ENCODE results near the gene PIGU. TPM values are rescaled to one million over a fixed set of nuclear protein-coding genes. Genes with fewer than 3 reads are reported as not detected.

The PIGU gene
- total RNA-seq, 2 experiments from 2014 or later, result 16.6 to 27.9 TPM

GRCh38 chr20:34579191-34579978, 97.5 kb downstream of the PIGU start:
- Histone ChIP-seq H3K4me1 (ENCODE audit: insufficient read depth, low read length, poor library complexity, severe bottlenecking) (peaks cover 10% of the 10 kb centered on the region), H3K79me2 (ENCODE audit: insufficient read depth, low read depth, low read length) (no peaks in the 10 kb centered on the region), H3K4me2 (ENCODE audit: low read length) (no peak overlapping the region), H4K20me1 (ENCODE audit: insufficient read depth, low read length) (no peaks in the 10 kb centered on the region), H3K9me2 (ENCODE audit: insufficient read depth, low read length) (no peaks in the 10 kb centered on the region), H3K9me3 (ENCODE audit: low read length) (no peaks in the 10 kb centered on the region), H3K4me3 (ENCODE audit: low read depth, low read length, poor library complexity, severe bottlenecking) (no peak overlapping the region), H2AFZ (ENCODE audit: low read length) (no peak overlapping the region), H3K36me3 (ENCODE audit: insufficient read depth, low read length) (peaks cover 29% of the 10 kb centered on the region), H3K27ac (ENCODE audit: low read depth, low read length, poor library complexity, severe bottlenecking) (no peak overlapping the region)
- no TSS peak for BruUV-seq (replicated peaks)
- TF ChIP-seq EZH2phosphoT487 (IDR thresholded peaks at IDR 0.05; ENCODE audit: borderline replicate concordance, low read depth, low read length), result no peak
- TF ChIP-seq, protein P1, sequence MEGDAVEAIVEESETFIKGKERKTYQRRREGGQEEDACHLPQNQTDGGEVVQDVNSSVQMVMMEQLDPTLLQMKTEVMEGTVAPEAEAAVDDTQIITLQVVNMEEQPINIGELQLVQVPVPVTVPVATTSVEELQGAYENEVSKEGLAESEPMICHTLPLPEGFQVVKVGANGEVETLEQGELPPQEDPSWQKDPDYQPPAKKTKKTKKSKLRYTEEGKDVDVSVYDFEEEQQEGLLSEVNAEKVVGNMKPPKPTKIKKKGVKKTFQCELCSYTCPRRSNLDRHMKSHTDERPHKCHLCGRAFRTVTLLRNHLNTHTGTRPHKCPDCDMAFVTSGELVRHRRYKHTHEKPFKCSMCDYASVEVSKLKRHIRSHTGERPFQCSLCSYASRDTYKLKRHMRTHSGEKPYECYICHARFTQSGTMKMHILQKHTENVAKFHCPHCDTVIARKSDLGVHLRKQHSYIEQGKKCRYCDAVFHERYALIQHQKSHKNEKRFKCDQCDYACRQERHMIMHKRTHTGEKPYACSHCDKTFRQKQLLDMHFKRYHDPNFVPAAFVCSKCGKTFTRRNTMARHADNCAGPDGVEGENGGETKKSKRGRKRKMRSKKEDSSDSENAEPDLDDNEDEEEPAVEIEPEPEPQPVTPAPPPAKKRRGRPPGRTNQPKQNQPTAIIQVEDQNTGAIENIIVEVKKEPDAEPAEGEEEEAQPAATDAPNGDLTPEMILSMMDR (conservative IDR thresholded peaks at IDR 0.05; ENCODE audit: low read length), result no peak
- intact Hi-C loops (cut with micrococcal nuclease; ENCODE audit: unreplicated experiment), result no loop called here
- ChIA-PET POLR2A (no interaction called here), CTCF (ENCODE audit: unreplicated experiment) (no interaction called here)
- DNase-seq (ENCODE audit: low spot score), result no peak

DNA sequence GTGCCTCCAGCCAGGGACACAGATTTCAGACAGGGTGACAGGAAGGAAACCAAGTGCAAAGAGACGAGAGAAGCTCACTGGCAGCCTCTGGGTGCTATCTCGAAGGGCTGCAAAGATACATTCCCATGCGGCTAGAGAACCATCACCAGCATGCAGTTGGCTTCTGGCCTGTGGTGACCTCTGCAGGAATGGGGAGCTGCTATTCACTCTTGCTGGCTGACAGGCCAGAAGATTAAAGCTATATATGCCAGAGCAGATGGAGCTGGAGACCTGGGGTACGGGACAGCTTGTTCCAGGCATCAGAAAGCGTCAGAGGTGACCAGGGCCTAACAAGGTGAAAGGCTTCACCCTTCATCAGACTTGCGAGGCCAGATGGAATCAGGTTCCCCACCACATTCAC, 98.4 kb downstream of the PIGU start:
- BruUV-seq (replicated peaks), result no TSS peak

More for the DNA sequence above, 98.4 kb downstream of the PIGU start:
- DNase-seq (ENCODE audit: low spot score), result no peak
- intact Hi-C loops (cut with micrococcal nuclease; ENCODE audit: unreplicated experiment), result no loop called here
- H3K4me3 ChIP-seq (ENCODE audit: low read depth, low read length, poor library complexity, severe bottlenecking), result no peak overlapping the region
- no peak overlapping the region for H3K4me2 ChIP-seq (ENCODE audit: low read length)
- H3K79me2 ChIP-seq (ENCODE audit: insufficient read depth, low read depth, low read length), result no peaks in the 10 kb centered on the region
- no peaks in the 10 kb centered on the region for H3K9me2 ChIP-seq (ENCODE audit: insufficient read depth, low read length)
- H3K27ac ChIP-seq (ENCODE audit: low read depth, low read length, poor library complexity, severe bottlenecking), result no peak overlapping the region
- CTCF ChIA-PET (ENCODE audit: unreplicated experiment), result no interaction called here
- no peaks in the 10 kb centered on the region for H3K9me3 ChIP-seq (ENCODE audit: low read length)
- H2AFZ ChIP-seq (ENCODE audit: low read length), result no peak overlapping the region
- peaks cover 20% of the 10 kb centered on the region for H3K36me3 ChIP-seq (ENCODE audit: insufficient read depth, low read length)
- peaks cover 10% of the 10 kb centered on the region for H3K4me1 ChIP-seq (ENCODE audit: insufficient read depth, low read length, poor library complexity, severe bottlenecking)
- no peaks in the 10 kb centered on the region for H4K20me1 ChIP-seq (ENCODE audit: insufficient read depth, low read length)
- POLR2A ChIA-PET, result interaction anchor here (0.6 kb wide), 1 partner anchor 143 kb away, joined by 4 read pairs; no protein-coding TSS in a partner anchor
- TF ChIP-seq, protein P1 (conservative IDR thresholded peaks at IDR 0.05; ENCODE audit: low read length), result no peak
- no peak for TF ChIP-seq EZH2phosphoT487 (IDR thresholded peaks at IDR 0.05; ENCODE audit: borderline replicate concordance, low read depth, low read length)

Measured in OCI-LY7 (cell line).